ENCODE results near the gene THBS2.

DNA sequence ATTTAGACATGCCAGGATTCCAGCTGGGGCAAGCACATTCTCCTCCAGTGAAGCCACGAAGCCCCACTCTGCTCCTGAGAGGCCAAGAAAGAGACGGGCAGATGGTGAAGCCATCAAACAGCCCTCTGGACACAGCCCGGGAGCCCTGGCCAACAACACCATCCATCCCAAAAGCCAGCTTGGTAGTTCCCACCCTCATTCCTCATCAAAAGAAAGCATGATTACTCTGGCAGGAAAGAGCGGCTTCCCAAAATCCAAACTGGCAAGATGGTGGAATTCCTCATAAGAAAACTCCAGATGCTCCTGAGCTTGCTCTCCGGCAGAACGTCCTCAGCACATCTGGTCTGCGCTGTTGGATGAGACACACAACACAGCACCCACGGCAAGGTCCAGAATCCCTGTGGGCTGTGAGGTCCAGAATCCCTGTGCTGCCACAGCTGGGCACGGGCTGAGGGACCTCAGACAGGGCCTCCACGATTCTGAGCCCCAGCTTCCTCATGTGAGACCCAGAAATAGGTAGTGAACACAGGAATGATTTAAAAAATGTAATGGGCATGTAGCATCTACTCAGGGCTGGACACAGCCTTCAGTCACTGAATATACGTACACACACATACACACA lies 52.6 kb downstream of the THBS2 start:
- TF ChIP-seq, protein P1, sequence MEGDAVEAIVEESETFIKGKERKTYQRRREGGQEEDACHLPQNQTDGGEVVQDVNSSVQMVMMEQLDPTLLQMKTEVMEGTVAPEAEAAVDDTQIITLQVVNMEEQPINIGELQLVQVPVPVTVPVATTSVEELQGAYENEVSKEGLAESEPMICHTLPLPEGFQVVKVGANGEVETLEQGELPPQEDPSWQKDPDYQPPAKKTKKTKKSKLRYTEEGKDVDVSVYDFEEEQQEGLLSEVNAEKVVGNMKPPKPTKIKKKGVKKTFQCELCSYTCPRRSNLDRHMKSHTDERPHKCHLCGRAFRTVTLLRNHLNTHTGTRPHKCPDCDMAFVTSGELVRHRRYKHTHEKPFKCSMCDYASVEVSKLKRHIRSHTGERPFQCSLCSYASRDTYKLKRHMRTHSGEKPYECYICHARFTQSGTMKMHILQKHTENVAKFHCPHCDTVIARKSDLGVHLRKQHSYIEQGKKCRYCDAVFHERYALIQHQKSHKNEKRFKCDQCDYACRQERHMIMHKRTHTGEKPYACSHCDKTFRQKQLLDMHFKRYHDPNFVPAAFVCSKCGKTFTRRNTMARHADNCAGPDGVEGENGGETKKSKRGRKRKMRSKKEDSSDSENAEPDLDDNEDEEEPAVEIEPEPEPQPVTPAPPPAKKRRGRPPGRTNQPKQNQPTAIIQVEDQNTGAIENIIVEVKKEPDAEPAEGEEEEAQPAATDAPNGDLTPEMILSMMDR (IDR thresholded peaks at IDR 0.05): no peak
- no peak for TF ChIP-seq POLR2A (IDR thresholded peaks at IDR 0.05)
